Measurements from ENCODE around the gene SMOC1. TPM values are rescaled to one million over a fixed set of nuclear protein-coding genes. Genes with fewer than 3 reads are reported as not detected.

SMOC1 gene
- total RNA-seq, 1 experiment from 2014 or later = 0.68 TPM

DNA sequence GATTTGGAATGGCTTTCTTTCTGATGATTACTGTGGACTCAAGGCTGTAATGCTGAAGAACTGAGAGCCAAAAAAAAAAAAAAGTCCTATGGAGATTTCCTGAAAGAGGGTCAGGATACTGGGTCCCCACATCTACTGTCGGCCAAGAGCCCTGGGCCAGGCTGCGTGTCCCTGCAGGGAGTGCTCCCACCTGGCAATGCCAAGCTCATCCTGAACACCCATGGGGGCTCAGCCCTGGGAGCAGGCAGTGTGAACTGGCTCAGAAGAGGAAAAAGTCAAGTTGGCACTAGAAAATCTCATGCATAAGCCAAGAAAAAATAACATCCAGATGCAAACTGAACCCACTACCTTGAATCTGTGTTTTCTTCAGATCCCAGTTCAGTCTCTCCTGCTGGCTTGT lies 35.0 kb upstream of the SMOC1 start:
- no peak overlapping the region for H3K27ac Mint-ChIP-seq
- Histone ChIP-seq H3K9me3 (ENCODE audit: control insufficient read depth, low read depth, low read length) (no peaks in the 10 kb centered on the region), H3K23ac (ENCODE audit: insufficient read length, low read depth, low read length) (no peak overlapping the region), H3K79me1 (ENCODE audit: insufficient read depth, low read depth, low read length, poor library complexity, severe bottlenecking) (no peaks in the 10 kb centered on the region), H3K23me2 (ENCODE audit: insufficient read length, low read depth, low read length, poor library complexity, severe bottlenecking) (no peaks in the 10 kb centered on the region), H4K8ac (replicated peaks; ENCODE audit: insufficient read length, low read depth, low read length) (no peak overlapping the region), H3K18ac (ENCODE audit: insufficient read length, low read depth, low read length) (no peak overlapping the region), H3K27ac (ENCODE audit: insufficient read length, low read depth, low read length) (no peak overlapping the region), H3K27me3 (ENCODE audit: insufficient read depth, low read length) (no peaks in the 10 kb centered on the region), H4K5ac (ENCODE audit: insufficient read length, low read depth, low read length) (no peak overlapping the region), H3K4me1 (ENCODE audit: insufficient read depth, low read length) (no peaks in the 10 kb centered on the region; the same call in 1 of the 2 replicates), H2AFZ (ENCODE audit: low read length) (no peak overlapping the region), H4K20me1 (ENCODE audit: control insufficient read depth, insufficient read depth, insufficient read length) (no peaks in the 10 kb centered on the region), H2BK12ac (ENCODE audit: insufficient read length, low read depth, low read length) (no peak overlapping the region), H3K4ac (ENCODE audit: low read depth, low read length) (no peak overlapping the region), H2BK5ac (ENCODE audit: insufficient read length, low read length) (no peak overlapping the region), H3K14ac (ENCODE audit: insufficient read depth, low read length) (no peak overlapping the region), H2BK15ac (ENCODE audit: low read depth, low read length) (no peak overlapping the region), H3K79me2 (ENCODE audit: insufficient read depth, low read length) (no peaks in the 10 kb centered on the region), H2BK120ac (ENCODE audit: low read depth, low read length, poor library complexity, severe bottlenecking) (no peak overlapping the region), H3K9ac (ENCODE audit: extremely low read depth, insufficient read length, low read length) (no peak overlapping the region), H3K56ac (ENCODE audit: insufficient read length, low read depth, low read length) (no peak overlapping the region), H2AK5ac (ENCODE audit: insufficient read length, low read length) (no peak overlapping the region), H2BK20ac (ENCODE audit: low read depth, low read length, poor library complexity, severe bottlenecking) (no peak overlapping the region), H3K4me2 (ENCODE audit: insufficient read depth, insufficient read length, low read length) (no peak overlapping the region), H4K91ac (ENCODE audit: insufficient read length, low read depth, low read length) (no peak overlapping the region), H3T11ph (ENCODE audit: low read length) (no peak overlapping the region)
- H3K4me3 Mint-ChIP-seq = no peak overlapping the region
- no peaks in the 10 kb centered on the region for H3K9me3 Mint-ChIP-seq
- no peaks in the 10 kb centered on the region for H3K4me1 Mint-ChIP-seq
- TF ChIP-seq CTCF (conservative IDR thresholded peaks at IDR 0.05) = no peak
- DNase-seq = no peak
- no peaks in the 10 kb centered on the region for H3K27me3 Mint-ChIP-seq (ENCODE audit: low read depth)
- H3K36me3 Mint-ChIP-seq (ENCODE audit: insufficient read depth in 1 of 3, low read depth in 3 of 3) = no peaks in the 10 kb centered on the region
- no CpG with 5 or more reads among the region's 2 CpGs for WGBS (ENCODE audit: extremely low coverage, insufficient read length, low lambda C conversion rate)

Data from H9 (cell line).